Dermis blood vessel endothelial cell (primary cell): ENCODE results near the gene MAFG. TPM values are rescaled to one million over a fixed set of nuclear protein-coding genes. Genes with fewer than 3 reads are reported as not detected.
"Not testable (repeated sequence)": the region's sequence is repeated elsewhere in the genome, so short reads cannot be mapped to it uniquely, and the experiment has no call there.

Experiments
- DNase-seq: peaks from one replicate; pipeline ENCODE4 v3.0.0; 2010
- total RNA-seq: library from RNA; depleted of rRNA; stranded (reverse); fragments of >200 nt; gene quantifications from 2 replicates; pipeline ENCODE4 v1.2.3, GENCODE V29; 2014

MAFG gene
- total RNA-seq, 1 donor from 2014 or later: 19.7 TPM

DNA sequence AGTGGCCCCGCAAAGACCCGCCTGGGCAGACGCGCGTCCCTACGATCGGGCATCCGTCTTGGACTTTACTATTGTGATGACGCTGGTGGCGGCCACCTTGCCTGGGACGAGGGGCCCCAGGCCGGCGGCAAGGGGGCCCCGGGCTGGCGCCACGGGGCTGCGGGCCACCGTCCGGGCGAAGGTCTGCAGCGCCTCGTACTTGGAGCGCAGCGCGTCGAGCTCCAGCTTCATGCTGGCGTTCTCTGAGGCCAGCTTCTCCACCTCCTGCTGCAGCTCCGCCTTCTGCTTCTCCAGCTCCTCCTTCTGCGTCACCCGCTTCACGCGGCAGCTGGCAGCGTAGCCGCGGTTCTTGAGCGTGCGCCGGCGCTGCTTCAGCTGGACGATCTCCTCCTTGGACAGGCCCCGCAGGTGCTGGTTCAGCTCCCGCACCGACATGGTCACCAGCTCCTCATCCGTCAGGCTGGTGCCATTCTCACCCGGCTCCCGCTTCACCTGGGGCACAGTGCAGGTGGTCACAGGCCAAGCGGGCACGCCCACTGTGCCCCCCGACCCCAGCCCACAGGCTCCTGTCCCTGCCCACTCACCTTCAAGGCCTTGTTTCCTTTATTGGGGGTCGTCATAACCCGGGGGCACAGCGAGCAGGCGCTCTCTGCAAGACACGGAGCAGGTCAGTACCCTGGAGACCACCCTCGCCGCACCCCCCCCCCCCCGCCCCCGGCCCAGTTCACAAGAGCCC is 4.8 kb downstream of the MAFG start:
- DNase-seq: no peak

GRCh38 chr17:81921996-81922565 is 5.5 kb downstream of the MAFG start:
- no peak for DNase-seq

DNA sequence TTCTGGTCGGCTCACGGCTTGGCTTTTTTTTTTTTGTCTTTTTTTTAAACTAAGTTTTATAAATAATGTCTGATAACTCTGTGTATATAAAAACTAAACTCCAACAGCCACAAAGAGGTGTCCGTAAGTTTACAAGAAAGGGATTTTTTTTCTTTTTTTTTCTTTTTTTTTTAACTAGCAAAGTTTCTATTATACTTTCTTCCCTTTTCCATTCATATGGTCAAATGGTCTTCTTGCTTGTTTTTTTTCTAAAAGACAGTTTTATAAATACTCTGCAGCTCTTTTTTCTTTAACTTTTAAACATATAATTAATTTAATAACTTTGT is 6.0 kb downstream of the MAFG start:
- no peak for DNase-seq

GRCh38 chr17:81920612-81921536 is 6.7 kb downstream of the MAFG start:
- DNase-seq: no peak

- no peak for DNase-seq
Observed at GRCh38 chr17:81918832-81919545, 8.5 kb downstream of the MAFG start.

- not testable (repeated sequence) for DNase-seq
Observed at GRCh38 chr17:81918333-81918669, 9.2 kb downstream of the MAFG start.

- DNase-seq: peak; percentile 80
Observed at GRCh38 chr17:81917565-81918332, 9.8 kb downstream of the MAFG start, which contains the start of gene SIRT7. SIRT7 (minus strand) TSS chr17:81918176; CDS start chr17:81918131, 45 bp downstream.

DNA sequence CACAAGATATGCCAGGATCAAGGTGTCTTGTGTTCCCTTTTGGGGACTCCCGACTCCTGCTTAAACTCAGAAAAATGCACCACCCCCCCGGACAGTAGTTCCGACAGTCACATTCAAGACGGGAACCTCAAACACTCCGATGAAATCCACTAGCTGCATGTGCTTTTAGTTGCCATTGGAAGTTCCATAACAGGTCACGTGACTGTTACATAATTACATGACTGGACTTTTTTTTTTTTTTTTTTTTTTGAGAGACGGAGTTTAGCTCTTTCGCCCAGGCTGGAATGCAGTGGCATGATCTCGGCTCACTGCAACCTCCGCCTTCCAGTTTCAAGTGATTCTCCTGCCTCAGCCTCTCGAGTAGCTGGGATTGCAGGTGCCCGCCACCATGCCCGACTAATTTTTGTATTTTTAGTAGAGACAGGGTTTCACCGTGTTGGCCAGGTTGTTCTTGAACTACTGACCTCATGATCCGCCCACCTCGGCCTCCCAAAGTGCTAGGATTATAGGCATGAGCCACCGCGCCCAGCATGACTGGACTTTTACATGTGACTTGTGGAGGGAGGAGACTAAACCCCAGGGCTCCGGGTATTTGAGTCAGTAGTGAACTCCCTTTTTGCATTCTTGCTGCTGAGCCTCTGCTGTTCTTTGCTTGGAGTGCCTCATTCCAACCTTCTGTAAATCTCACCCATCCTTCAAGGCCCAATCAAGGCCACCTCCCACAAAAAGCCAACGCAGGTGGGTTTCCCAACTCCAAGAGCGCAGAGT is 11.1 kb downstream of the MAFG start:
- no peak for DNase-seq

- DNase-seq: no peak
Observed at GRCh38 chr17:81915331-81915730, 12.2 kb downstream of the MAFG start.

DNA sequence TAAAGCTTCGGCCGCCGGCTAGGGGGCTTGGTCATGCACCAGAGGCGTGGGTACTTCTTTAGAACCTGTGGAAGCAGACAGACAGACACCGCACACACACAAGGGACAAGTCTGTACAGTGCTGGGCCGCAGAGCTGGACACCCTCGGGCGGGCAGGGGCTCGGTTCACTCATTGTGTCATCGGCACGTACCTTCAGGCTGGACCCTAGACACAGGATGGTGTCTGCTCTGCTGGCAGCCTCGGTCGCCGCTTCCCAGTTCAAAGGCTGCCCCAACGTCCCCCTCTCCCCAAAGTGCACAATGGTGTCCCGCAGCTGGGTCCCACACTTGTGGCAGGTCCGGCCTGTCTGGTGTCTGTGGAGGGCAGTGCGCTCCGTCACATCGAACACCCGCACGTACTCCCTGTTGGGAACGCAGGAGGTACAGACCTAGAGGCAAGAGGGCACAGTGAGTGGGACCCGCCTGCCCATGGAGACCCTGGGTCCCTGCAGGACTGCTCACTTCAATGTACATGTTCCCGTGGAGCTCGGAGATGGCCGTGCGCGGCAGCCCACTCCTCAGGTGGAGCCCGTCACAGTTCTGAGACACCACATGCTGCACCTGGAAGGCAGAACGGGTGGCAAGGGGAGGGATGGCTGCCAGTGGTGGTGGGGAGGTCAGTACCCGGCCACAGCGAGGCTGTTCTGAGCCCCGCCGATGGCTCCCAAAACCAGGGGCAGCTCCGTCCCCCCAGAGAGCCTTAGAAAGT is 13.3 kb downstream of the MAFG start:
- DNase-seq: no peak

GRCh38 chr17:81913394-81914102 is 14.0 kb downstream of the MAFG start:
- no peak for DNase-seq

DNA sequence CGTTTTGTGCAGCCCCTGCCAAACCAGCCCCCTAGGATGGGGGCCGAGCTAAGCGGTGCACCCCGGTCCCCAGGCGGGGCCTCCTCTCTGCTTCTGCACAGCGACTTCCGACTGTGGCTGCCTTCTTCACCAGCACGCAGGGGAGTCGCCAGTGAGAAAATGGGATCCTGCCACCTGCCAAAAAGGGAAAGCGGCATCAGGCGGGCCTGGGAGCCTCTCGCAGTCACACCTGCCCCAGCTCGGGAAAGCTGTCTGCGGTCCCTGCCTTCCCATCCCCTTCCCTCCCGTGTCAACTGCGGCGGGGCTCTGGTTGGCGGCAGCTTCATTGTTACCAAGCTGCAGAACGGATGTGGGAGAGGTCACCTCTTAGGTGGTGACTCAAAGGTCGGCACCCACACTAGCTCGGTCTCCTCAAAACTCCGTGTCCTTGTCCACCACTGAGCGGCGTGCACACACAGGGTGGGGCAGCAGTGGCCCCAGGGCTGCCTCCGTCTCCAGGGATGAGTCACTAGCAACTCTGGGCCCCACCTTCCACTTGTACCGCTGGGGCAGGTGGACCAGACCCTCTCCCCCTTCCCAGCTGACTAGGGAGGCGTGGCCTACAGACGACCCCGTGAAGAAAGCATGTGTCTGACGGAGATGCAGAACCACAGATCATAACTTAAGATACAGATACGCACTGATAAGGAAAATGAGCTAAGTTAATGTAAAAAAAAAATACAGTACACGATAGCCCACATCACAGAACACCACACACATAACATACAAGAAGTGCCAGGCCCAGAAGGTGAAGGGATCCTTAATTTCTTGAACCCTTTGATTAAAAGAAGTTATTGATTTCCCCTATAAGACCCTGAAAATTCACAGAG is 14.9 kb downstream of the MAFG start:
- no peak for DNase-seq

GRCh38 chr17:81911969-81912368 is 15.6 kb downstream of the MAFG start:
- DNase-seq: no peak

- DNase-seq: peak; percentile 90
Observed at GRCh38 chr17:81911277-81911961, 16.1 kb downstream of the MAFG start, which contains the start of gene PCYT2. PCYT2 (minus strand) TSS chr17:81911399; CDS start chr17:81911355, 44 bp downstream.

- DNase-seq: no peak
Observed at GRCh38 chr17:81910840-81911276, 16.7 kb downstream of the MAFG start.

DNA sequence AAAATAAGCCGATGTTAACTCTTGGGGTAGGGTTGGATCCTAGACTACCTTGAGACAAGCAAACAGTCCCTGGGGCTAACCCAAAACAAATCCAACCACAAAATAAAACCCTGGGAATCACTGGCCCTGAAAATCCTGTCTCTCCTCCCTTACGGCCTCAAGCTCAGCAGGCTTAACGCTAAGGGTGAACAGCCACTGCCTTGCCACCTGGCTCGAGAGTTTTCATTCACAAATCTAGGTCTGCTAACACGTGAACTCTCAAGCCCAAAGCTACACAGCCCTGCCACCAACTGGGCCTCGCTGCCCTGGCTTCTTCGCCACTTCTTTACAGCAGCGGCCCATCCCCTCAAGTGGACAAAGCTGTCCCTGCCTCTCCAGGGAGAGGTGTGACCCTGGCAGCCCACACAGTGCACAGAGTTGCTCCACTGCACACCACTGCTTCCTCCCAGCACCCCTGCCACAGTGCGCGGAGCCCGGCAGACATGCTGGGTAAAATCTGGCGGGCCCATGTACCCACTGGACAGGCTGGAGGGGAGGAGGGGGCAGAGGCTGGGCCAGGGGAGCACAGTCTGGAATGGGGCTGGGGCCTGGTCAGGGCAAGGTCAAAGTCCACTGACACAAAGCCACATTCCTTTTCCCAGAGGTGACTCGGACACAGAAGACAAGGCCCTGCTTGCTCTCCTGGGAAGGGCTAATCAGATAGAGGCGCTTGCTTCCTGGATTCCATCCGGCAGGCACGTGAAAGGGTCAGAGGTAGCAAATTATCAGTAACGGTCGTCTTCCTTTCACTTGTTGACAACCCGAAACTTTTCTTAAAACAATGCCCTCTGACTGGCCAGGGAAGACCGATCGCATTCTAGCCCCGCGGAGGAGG is 17.3 kb downstream of the MAFG start:
- DNase-seq: peak; percentile 37

- DNase-seq: no peak
Observed at GRCh38 chr17:81909231-81909630, 18.3 kb downstream of the MAFG start.
